GM11168 (cell line): ENCODE measurements around the gene NUMB.

Source experiments
- in situ Hi-C: fragments of 300-500 bp; cut with MboI; formaldehyde crosslinking; loops from one replicate; pipeline ENCODE4 v1.12.0; 2022; ENCODE audit warnings: low sequenced_read_pairs; ENCODE audit not compliant: unreplicated experiment

NUMB gene

DNA sequence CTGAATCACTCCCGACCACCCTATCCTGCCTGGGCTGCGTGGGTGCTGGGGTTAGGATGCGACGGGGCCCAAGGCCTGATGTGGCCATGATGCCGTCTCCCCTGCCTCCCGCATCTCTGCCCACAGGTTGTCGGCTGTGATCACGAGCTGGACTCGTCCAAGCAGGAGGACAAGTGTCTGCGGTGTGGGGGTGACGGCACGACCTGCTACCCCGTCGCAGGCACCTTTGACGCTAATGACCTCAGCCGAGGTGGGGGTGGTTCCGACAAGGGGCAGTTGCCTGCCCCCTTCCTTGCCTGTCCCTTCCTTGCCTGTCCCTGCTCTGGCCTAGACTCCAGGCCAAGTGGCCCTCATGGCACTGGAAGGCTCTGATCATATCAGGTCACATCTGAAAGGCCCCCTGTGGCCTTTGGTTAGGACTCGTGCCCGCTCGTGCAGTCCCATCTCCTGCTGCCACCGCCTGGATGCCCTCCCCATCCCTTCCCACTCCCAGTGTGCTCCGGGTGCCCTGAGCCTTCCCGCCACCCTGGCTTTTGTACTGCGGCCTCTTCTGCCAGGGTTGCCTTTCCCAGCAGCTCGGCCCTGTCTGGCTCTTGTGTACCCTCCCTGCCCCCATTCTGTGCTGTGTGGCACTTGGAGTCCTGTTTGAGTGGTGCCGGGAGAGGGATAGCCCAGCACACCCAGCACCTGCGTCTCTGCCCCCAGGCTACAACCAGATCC is 207.4 kb downstream of the NUMB start:
- in situ Hi-C loops, result no loop called here

DNA sequence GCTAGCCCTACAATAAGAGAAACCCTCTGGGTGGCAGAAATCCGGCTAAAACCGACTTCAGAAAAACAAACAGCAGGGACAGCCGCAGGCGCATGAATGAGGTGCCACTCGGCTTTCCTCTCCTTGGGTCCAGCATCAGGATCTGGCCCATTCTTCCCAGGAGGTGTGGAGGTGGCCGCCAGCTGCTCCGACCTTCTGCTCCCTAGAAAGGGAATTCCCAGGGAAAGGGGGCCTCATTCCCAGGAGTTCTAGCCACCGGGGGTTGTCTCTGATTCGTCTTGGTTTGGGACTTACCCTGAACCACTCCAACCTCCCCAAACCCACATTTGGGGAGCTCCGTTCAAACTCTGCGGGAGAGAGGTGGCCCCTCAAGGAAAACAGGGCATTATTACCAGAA is 208.0 kb downstream of the NUMB start:
- in situ Hi-C loops, result no loop called here

DNA sequence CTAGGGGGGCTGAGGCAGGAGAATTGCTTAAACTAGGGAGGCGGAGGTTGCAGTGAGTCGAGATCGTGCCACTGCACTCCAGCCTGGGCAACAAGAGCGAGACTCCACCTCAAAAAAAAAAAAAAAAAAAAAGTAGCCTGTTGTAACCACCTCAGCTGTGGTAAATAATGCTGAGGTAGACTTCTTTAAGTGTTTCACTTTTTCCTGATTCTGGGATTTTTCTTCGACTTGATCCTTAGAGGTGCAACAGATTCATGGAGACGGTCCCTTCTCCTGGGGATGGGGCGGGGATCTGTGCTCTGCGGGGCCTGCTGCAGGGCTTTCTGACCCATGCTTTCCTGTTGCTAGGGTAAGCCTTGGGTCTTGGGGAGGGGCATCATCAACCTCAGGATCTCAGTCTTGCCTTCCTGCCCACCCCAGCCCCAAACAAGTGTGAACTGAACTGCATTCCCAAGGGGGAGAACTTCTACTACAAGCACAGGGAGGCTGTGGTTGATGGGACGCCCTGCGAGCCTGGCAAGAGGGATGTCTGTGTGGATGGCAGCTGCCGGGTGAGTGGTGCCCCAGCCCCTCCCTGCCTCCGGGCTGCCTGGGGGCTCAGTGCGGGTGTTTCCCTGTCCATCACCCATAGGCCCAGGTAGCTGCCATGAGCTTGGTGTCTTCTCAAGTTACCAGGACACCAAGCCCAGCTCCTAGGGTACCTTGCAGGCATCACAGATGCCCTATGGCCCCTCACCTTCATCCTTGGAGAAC is 208.6 kb downstream of the NUMB start:
- in situ Hi-C loops, result no loop called here

DNA sequence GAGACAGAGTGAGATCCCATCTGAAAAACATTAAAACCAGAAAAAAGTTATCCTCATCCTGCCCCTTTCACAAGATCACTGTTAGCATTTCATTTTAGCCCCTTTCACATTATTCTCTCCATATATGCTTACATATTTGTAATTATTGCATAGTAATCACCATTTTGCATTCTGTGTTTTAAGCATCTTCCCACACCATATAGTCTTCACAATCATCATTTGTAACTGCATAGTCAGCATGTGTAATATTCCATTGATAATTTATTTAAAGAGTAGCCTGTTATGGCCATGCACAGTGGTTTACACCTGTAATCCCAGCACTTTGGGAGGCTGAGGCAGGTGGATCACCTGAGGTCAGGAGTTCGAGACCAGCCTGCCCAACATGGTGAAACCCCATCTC is 209.2 kb downstream of the NUMB start:
- in situ Hi-C loops, result no loop called here

DNA sequence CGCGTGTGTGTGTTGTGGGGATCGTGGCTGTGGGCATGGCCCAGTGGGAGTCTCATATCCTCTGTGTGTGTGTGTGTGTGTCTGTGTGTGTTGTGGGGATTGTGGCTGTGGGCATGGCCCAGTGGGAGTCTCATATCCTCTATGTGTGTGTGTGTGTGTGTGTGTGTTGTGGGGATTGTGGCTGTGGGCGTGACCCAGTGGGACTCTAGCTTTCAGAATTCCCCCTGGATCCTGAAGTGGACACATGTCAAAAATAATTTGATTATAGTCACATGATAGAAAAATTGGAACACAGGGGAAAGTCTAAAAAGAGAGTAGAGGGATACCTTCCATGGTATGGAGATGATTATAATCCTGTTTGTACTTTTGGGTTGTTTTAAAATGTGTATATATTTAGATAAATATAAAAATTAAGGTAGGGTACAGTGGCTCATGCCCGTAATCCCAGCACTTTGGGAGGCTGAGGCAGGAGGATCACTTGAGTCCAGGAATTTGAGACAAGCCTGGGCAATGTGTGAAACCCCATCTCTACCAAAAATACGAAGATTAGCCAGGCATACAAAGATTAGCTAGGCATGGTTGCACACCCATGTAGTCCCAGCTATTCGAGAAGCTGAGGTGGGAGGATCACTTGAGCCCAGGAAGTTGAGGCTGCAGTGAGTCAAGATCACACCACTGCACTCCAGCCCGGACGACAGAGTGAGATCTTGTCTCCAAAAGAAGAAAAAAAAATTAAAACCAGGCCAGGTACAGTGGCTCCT is 210.1 kb downstream of the NUMB start:
- in situ Hi-C loops, result no loop called here

DNA sequence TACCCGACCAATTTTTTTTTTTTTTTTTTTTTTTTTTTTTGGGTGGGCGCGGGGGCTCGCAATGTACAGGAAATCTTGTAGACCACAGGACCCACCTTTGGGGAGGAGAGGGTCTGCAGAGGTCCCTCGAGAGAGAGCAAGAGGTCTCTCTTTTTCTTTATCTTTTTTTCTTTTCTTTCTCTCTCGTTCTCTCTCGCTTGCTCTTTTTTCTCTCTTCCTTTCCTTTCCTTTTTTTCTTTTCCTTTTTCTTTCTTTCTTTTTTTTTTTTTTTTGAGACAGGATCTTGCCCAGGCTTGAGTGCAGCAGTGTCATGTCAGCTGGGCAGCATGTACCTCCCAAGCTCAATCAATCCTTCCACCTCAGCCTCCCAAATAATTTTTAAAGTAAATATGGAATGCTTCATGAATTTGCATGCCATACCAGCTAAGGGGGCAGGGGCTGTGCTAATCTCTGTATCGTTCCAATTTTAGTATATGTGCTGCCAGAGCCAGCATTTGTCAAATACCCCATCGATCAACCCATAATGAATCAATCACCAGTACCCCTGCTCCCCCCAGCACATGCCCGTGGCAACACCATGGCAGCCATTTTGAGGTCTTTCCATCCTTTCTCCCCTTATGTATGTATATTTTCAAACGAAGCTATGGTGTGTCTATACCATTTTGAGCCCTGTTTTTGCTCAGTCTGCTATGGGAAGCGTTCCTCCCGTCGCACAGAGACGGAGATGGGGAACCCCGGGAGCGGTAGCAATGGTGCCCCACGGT is 211.8 kb downstream of the NUMB start:
- in situ Hi-C loops, result no loop called here

DNA sequence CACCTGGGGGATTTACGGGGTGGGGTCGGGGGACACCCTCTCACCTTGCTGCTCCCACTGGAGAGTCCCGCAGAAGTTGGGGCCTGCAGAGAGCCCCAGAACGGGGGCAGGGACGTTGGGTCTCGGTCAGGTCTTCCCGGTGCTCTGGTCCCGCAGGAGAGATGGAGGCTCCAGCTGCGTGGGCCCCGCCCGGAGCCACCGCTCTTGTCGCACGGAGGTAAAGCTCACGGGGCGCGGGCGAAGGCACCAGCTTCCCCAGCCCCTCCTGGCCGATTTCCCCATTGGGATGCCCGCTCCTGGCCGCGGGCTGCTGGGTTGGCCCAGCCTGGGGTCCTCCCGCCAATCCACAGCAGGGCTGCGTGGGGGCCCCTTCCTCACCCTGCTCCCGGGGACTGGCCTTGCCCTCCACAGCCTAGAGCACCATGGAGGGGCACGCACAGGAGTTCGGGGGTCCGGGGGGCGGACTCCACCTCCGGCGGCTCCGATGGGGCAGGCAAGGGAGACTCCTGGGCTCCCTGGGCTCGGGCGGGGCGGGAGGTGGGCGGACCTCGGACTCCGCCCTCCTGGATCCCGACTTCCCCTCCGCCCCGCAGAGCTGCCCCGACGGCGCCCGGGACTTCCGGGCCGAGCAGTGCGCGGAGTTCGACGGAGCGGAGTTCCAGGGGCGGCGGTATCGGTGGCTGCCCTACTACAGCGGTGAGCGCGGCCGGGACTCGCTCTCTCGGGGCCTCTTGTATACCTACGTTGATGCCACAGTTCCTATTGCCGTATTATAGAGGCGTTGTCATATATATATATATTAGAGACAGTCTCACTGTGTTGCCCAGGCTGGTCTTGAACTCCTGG is 212.6 kb downstream of the NUMB start:
- in situ Hi-C loops, result no loop called here

DNA sequence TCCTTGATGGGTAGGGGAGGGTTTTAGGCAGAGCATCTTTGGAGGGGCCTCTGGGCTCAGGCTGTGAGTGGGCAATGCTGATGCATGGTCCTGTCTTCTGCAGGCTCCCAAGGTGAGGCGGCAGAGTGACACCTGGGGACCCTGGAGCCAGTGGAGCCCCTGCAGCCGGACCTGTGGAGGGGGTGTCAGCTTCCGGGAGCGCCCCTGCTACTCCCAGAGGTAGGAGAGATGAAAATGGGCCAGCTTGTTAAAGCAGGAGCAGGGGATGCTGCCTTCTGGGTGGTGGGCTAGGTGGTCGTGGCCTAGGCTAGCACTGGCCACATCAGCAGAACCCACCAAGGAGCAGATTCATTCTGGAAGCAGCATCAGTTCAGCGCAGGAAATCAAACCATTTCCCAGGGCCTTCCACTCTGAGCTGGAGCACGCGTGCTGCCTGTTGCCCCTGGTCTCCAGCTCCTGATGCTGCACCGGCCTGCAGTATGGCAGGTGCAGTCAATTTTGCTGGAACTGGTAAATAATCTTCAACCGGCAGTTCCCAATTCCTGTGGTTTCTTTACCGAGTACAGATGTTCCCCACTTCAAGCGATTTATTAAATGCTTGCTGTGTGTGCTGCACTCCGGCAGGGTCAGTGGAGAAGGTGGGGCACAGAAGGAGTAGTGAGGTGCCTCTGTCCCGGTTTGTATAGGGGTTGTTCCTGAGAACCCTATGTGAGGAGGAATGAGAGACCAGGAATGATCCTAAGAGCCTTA is 213.6 kb downstream of the NUMB start:
- in situ Hi-C loops, result no loop called here

DNA sequence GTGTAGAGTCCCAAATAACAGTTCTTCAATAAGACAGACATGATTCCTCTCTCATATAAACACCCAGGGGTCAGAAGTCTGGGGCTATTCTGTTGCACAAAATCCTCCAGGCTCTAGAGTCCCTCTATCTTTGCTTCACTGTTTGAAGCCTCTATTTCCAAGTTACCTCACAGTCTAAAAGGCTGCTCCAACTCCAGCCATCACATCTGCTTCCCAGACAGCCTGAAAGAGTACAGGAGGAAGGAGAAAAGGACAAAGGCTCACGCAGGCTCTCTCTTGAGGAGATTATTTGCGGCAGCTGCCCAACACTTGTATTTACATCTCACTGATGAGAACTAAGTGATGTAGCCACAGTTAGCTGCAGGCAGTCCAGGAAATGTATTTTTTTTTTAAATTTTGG is 214.6 kb downstream of the NUMB start:
- in situ Hi-C loops, result no loop called here

DNA sequence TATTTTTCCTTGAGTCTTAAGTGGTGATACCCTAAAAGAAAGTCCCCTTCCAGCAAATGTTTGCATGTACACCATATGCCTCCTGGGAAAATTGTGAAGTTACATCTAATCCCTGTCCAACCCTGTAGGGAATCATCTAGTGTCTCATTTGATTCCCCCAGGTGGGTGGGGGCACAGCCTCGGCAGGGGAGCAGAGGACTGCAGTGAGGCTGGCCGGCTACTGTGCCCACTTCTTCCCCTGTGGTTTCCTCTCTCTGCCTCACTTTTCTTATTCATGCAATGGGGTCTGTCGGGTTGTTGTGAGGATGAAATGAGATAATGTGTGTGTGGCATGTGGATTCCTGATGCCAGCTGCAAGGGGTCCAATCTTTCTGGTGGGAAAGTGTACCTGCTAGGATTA is 215.0 kb downstream of the NUMB start:
- in situ Hi-C loops, result no loop called here

DNA sequence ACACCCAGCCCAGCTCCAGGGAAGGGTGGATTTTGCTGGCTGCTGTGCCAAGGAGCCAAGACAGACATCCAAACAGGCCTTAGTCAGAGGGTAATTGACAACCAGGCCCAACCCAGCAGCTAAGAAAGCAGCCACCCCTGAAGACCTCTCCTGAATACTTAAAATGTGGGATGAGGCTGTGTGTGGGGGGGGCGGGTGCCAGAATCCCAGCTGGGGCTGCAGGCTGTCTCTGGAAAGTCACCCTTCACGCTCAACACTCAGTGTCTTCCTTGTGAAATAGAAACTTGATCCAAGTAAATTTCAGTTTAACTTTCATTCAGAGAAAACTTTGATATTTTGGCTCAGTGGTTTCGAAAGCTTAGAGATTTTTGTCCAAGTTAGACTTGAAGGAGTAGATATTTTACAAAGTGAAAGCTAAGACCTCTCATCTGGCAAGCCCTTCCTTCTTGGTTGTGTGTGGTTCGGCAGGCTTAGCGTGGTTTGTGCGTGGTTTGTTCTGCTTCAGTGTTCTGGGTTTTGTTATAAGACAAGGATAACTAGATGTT is 215.9 kb downstream of the NUMB start:
- in situ Hi-C loops, result no loop called here

DNA sequence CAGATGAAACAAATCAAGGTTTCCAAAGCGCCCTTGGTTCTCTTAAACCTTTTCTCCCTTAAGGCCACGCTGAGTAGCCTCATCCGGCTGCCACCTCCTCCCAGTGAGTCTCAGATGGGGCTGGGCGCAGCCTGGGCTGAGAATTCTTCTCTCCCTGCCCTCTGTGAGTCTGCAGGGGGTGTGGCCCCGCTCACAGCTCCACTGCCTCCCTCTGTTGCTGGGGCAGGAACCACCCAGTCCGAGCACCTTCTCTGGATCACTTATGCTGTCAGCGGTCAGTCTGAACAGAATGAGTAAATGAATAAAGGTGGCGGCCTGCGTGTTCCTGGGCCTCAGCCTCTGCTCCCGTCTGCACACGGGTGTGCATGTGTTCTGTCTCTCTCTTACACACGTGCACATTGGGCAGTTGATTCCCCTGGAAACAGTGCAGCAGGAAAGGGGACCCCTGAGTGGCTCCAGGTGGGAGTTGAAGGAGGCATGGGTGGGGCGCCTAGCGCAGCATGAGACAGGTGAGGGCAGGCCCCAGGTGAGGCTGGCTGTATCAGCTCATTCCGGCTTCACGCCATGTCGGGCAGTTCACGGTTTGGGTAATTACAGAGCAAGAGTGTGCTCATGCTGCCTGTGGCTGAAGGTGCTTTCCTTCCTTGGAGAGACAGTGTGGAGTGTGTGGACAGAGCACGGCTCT is 216.7 kb downstream of the NUMB start:
- in situ Hi-C loops, result no loop called here

DNA sequence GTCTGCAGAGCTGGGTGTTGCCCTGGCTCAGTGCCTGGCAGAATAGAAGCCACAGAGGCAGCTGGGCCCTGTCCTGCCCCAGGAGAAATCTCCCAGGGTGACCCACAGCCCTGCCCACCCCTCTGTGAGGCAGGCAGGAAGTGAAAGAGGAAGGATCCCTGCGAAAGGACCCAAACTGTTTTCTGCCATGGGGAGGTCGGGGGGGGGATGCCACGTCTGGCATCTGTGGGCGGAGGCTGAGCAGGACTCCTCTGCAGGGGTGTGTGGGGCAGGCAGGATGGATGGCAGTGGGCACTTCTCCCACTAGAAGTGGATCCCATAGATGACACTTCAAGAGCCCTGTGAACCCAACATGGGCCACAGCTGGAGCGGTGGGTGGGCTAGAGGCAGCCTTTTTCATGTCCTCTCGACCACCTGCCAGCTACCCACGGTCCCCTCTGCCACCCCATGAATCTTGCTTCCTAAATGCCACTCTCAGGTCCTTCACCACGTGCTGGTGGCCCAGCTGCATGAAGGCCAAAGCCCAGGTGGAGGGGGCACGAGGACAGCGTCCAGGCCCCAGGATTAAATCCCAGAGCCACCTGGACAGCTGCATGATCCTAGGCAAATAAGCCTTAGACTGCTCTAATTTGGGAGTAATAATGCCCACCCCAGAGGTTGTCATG is 217.4 kb downstream of the NUMB start:
- in situ Hi-C loops, result no loop called here

DNA sequence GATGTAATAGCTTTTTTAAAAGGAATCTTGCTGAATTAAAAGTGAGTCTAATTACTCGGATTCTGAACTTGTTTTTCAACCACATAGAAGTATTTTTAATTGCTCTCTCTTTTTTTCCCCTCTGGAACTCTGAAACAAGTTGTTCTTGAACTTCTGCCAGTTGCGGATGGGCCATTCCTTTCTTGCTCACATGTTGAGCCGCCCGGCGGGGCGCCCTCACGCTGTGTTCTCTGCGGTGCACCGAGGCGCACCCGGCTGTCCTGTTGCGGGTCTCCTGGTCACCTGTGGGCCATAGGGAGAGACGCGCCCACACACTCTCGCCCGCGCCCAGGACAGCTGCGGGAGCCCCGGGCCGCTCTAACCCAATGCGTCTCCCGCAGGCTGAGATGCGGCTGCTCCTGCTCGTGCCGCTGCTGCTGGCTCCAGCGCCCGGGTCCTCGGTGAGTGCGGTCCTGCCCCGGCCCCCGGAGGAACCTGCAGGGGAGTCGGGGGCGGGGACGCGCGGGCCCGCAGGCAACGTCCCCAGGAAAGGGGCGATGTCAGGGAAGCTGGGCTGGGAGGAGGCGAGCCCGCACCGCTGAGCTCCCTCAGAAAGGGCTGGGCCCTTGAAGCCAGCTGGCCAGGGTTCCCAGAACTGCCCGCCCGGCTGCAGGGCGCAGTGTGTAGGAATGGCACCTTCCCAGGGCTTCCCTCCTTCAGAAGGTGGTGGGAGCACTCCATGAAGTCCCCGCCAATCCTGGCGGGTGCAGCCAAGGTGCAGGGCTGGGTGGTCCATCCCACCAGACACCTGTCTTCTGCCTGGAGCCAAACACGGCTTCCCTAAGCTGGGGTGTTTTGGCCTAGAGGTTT is 218.7 kb downstream of the NUMB start:
- in situ Hi-C loops, result no loop called here

DNA sequence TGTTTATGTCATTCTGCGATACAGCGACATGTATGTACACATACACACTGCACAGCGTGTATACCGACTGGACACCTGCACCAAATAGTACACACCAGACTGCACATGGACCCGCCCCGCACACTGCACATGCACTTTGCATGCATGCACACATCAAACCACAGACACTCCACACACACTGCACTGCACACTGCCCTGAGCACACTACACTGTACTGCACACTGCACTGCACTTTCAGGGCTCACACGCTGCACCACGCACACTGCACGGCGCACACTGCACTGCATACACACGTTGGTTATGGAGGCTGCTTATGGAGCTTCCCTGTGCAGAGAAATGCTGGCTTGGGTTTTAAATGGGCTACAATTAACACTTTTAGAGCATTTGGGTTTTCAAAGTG is 219.4 kb downstream of the NUMB start:
- in situ Hi-C loops, result no loop called here

DNA sequence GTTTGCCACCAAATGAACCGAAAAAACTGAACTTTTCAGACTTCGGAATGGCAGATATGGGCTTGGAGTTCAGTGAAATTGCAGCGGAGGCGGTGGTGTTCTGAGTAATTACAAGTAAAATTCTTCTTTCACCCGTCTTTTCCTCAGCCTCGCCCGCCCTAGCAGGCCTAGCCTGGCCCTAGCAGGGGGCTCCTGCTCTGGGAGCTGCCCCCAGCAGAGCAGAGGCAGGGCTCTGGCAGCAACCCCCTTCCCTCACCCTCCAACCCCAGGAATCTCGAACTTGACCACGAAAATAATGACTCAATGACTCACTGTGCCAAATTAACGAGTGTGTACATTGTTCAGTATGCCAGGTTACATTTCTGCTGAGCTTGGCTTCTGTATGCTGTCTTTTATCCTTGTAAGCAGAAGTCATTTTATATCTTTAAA is 219.9 kb downstream of the NUMB start:
- in situ Hi-C loops, result no loop called here
